Neural progenitor cell (in vitro differentiated cells): ENCODE measurements around the gene EYS.

Source experiments
- EZH2 ChIP-seq: fragments of 200-600 bp; sonication (generic); IDR thresholded peaks from 2 replicates; pipeline ENCODE4 v1.6.1; 2017; ENCODE audit warnings: antibody characterized with exemption, mild to moderate bottlenecking, moderate library complexity
- EZH2phosphoT487 ChIP-seq: fragments of 200-600 bp; sonication (generic); IDR thresholded peaks from 2 replicates; pipeline ENCODE4 v1.6.1; 2017; ENCODE audit warnings: antibody characterized with exemption
- TF ChIP-seq, protein P1 (sequence below): fragments of 200-600 bp; sonication (generic); IDR thresholded peaks from 2 replicates; pipeline ENCODE4 v1.5.1; 2017; ENCODE audit warnings: antibody characterized with exemption, mild to moderate bottlenecking

DNA sequence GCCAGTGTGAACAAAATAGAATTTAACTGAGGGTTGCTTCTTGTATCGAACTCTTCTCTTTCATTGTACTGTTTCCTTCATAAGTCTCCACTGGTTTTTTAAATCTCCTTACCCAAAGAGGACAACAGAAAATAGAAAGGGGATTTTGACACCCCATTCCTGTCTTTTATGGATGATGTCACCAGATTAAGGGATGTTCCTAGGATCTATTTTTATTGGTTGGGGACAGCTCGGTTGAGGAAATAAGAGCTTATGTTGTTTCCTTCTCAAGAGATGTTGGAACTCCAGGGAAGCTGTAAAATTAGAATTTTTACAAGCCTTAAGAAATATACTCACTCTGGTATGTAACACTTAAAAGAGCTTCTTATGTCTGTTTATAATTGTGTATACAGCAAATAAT is 1900.0 kb downstream of the EYS start:
- TF ChIP-seq, protein P1, sequence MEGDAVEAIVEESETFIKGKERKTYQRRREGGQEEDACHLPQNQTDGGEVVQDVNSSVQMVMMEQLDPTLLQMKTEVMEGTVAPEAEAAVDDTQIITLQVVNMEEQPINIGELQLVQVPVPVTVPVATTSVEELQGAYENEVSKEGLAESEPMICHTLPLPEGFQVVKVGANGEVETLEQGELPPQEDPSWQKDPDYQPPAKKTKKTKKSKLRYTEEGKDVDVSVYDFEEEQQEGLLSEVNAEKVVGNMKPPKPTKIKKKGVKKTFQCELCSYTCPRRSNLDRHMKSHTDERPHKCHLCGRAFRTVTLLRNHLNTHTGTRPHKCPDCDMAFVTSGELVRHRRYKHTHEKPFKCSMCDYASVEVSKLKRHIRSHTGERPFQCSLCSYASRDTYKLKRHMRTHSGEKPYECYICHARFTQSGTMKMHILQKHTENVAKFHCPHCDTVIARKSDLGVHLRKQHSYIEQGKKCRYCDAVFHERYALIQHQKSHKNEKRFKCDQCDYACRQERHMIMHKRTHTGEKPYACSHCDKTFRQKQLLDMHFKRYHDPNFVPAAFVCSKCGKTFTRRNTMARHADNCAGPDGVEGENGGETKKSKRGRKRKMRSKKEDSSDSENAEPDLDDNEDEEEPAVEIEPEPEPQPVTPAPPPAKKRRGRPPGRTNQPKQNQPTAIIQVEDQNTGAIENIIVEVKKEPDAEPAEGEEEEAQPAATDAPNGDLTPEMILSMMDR, result no peak
- TF ChIP-seq EZH2phosphoT487 (no peak), EZH2 (no peak)
